Stomach smooth muscle (tissue), 2 donors: ENCODE data around the gene LSM12.

Experiments used
- H3K27ac ChIP-seq: one replicate; pipeline ENCODE4 v1.7.0; 2013; ENCODE audit warnings: mild to moderate bottlenecking, low read length, inconsistent platforms
- H3K27me3 ChIP-seq, 2 donors: one replicate each; pipeline ENCODE4 v1.7.0; 2013; ENCODE audit warnings: low read length in 2 of 2; ENCODE audit not compliant: insufficient read depth in 2 of 2, control insufficient read depth in 1 of 2
- H3K36me3 ChIP-seq, 2 donors: one replicate each; pipeline ENCODE4 v1.7.0; 2013; ENCODE audit warnings: low read length in 2 of 2; ENCODE audit not compliant: control insufficient read depth in 2 of 2, insufficient read depth in 2 of 2
- H3K4me1 ChIP-seq: one replicate; pipeline ENCODE4 v1.7.0; 2013; ENCODE audit warnings: low read length; ENCODE audit not compliant: control insufficient read depth, insufficient read depth
- H3K4me3 ChIP-seq, 2 donors: one replicate each; pipeline ENCODE4 v1.7.0; 2013; ENCODE audit warnings: low read length in 2 of 2
- H3K9ac ChIP-seq, 2 donors: one replicate each; pipeline ENCODE4 v1.7.0; 2013; ENCODE audit warnings: low read length in 2 of 2, mild to moderate bottlenecking in 1 of 2
- H3K9me3 ChIP-seq, 2 donors: one replicate each; pipeline ENCODE4 v1.7.0; 2013; ENCODE audit warnings: low read length in 2 of 2; ENCODE audit not compliant: control insufficient read depth in 2 of 2
- donor health status: healthy.
- donor health status: Pancreatic carcinoma.

Gene LSM12

GRCh38 chr17:44094701-44095387 lies 28.4 kb upstream of the LSM12 start:
- H3K9ac ChIP-seq, result peak overlapping the region in 1 of 2 donors; percentile 72
- H3K36me3 ChIP-seq, result peaks cover 23 to 29% of the 10 kb centered on the region in 2 donors
- peak overlapping the region; percentile 57 to 69 for H3K4me3 ChIP-seq
- H3K9me3 ChIP-seq, result no peaks in the 10 kb centered on the region
- no peaks in the 10 kb centered on the region for H3K27me3 ChIP-seq
- peaks cover 30% of the 10 kb centered on the region for H3K4me1 ChIP-seq
- H3K27ac ChIP-seq, result peak overlapping the region; percentile 76

GRCh38 chr17:44093231-44093900 lies 26.9 kb upstream of the LSM12 start:
- Histone ChIP-seq H3K4me1 (peaks cover 27% of the 10 kb centered on the region), H3K27me3 (no peaks in the 10 kb centered on the region), H3K4me3 (no peak overlapping the region), H3K36me3 (peaks cover 31 to 34% of the 10 kb centered on the region in 2 donors), H3K27ac (no peak overlapping the region), H3K9me3 (no peaks in the 10 kb centered on the region), H3K9ac (no peak overlapping the region)

DNA sequence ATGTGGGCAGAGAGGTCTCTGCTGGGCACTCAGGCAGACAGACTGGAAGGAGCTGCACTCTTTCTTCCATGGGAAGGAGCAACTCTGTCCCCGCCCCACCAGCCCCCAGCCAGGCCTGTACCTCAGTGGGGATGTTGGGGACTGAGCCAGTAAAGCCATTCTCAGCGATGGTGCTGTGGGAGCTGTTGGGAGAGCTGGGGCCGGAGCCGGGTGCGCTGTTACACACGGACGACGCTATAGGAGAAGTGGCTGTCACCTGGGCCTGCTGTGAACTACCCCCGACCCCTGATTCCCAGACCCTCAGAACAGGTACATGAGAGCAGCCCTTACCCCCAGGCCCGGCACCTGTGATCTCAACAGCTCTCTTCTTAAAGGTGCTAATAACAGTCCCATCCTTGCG lies 25.6 kb upstream of the LSM12 start:
- H3K4me1 ChIP-seq, result peaks cover 22% of the 10 kb centered on the region
- no peak overlapping the region for H3K27ac ChIP-seq
- H3K4me3 ChIP-seq, result no peak overlapping the region
- no peaks in the 10 kb centered on the region for H3K9me3 ChIP-seq
- H3K36me3 ChIP-seq, result peaks cover 36 to 37% of the 10 kb centered on the region in 2 donors
- H3K27me3 ChIP-seq, result no peaks in the 10 kb centered on the region
- no peak overlapping the region for H3K9ac ChIP-seq

DNA sequence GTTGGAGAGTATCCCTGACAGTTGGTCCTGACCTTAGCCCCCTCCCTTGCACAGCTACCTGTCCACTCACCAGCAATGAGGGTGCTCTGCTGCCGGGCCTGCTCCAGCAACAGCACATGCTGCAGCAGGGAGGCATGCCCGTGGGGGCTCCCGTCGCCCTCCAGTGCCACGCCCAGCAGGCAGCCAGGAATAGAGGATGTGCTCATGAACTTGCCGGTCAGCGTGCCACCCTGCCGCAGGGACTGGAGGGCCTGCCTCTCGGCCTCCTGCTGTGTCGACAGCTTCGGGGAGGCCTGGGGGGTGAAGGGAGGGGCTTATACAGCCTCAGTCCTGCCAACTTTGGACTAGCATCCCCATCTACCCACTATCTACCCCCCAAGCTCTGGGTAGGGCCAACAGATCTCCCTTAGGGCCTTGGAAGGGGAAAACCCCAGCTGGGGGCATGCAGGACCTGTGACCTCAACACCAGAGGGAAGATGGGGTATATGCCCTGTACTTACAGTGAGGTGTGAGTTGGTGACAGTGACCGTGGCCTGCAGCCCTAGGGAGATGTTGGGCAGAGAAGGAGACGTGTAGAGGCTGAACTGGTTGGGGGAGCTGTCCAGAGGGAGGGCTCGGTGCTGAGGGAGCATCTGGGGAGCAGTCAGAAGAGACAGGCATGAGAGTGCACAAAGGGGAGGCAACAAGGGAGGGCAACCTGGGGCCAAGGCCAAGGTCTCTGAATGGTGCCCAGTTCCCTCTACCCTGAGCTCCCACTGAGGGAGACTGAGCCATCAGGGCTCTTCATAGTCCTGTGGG lies 24.9 kb upstream of the LSM12 start:
- H3K27ac ChIP-seq, result no peak overlapping the region
- H3K4me3 ChIP-seq, result no peak overlapping the region
- no peak overlapping the region for H3K9ac ChIP-seq
- H3K36me3 ChIP-seq, result peaks cover 36 to 38% of the 10 kb centered on the region in 2 donors
- H3K27me3 ChIP-seq, result no peaks in the 10 kb centered on the region
- peaks cover 19% of the 10 kb centered on the region for H3K4me1 ChIP-seq
- H3K9me3 ChIP-seq, result no peaks in the 10 kb centered on the region

DNA sequence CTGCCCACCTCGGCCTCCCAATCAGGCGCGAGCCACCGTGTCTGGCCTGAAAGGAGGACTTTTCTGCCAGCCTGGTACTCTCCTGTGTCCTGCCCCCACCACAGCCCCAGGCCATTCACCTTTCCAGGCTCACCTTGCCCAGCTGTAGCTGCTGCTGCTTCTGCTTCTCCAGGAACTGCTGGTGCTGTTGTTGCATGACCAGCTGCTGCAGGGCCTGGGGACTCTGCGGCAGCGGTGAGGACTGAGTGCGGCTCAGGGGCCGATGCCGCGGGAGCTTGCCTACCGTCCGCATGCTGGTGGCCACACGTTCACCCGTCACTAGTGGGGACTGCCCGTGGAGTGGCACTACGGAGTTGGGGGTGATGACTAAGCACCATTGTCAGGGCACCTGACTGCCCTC lies 21.8 kb upstream of the LSM12 start:
- peaks cover 52 to 61% of the 10 kb centered on the region in 2 donors for H3K36me3 ChIP-seq
- no peaks in the 10 kb centered on the region for H3K27me3 ChIP-seq
- no peak overlapping the region for H3K4me3 ChIP-seq
- H3K9ac ChIP-seq, result no peak overlapping the region
- no peaks in the 10 kb centered on the region for H3K9me3 ChIP-seq
- H3K4me1 ChIP-seq, result peaks cover 10% of the 10 kb centered on the region
- no peak overlapping the region for H3K27ac ChIP-seq

DNA sequence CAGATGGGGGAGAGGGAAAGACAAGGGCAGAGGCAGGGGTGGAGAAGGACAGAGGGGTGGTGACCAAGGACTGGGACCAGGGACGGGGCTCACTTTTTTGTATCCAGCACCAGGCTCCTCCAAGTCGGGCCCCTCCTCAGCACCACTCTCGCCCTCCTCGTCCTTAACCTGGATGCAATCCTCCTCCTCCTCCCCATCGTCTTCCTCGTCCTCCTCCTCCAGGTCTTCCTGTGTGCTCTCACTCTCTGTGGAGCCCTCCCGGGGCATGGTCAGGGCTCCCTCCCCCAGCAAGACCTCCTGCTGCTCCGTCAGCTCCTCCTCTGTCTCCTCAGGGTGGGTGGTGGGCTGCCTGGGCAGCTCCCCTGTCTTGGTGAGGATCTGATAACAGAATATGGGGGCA lies 20.8 kb upstream of the LSM12 start:
- Histone ChIP-seq H3K4me3 (no peak overlapping the region), H3K9me3 (no peaks in the 10 kb centered on the region), H3K9ac (peak overlapping the region in 1 of 2 donors; percentile 21), H3K36me3 (peaks cover 51 to 63% of the 10 kb centered on the region in 2 donors), H3K4me1 (peaks cover 10% of the 10 kb centered on the region), H3K27ac (no peak overlapping the region), H3K27me3 (no peaks in the 10 kb centered on the region)

- Histone ChIP-seq H3K27ac (peak overlapping the region; percentile 18), H3K9me3 (no peaks in the 10 kb centered on the region), H3K4me3 (no peak overlapping the region), H3K4me1 (peaks cover 10% of the 10 kb centered on the region), H3K9ac (peak overlapping the region in 1 of 2 donors; percentile 21), H3K27me3 (no peaks in the 10 kb centered on the region), H3K36me3 (peaks cover 48 to 63% of the 10 kb centered on the region in 2 donors)
Observed at GRCh38 chr17:44086364-44087311, 20.2 kb upstream of the LSM12 start.

DNA sequence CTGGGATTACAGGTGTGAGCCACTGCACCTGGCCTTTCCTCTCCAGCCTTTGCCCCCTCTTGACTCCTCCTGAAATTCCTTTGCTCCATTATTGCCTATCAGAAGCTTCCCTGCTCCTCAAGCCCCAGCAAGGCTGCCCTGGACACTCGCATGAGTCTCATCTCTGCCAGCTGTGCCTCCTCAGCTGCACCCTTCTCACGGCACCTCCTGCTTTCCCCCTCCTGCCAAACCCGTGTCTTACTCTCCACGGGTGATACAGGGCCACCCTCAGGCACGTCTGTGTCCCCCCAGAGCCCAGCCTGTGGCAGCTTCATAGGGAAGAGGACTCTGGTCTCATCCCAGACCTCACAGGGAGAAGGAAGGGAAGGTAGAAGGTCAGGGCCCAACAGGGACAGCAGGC lies 19.4 kb upstream of the LSM12 start:
- Histone ChIP-seq H3K9me3 (no peaks in the 10 kb centered on the region), H3K4me1 (peaks cover 10% of the 10 kb centered on the region), H3K36me3 (peaks cover 41 to 57% of the 10 kb centered on the region in 2 donors), H3K27me3 (no peaks in the 10 kb centered on the region), H3K9ac (no peak overlapping the region), H3K4me3 (no peak overlapping the region), H3K27ac (peak overlapping the region; percentile 18)

- H3K36me3 ChIP-seq, result peaks cover 50 to 66% of the 10 kb centered on the region in 2 donors
Observed at GRCh38 chr17:44084921-44085320, 18.4 kb upstream of the LSM12 start.

GRCh38 chr17:44084131-44084538 lies 17.7 kb upstream of the LSM12 start:
- peaks cover 10% of the 10 kb centered on the region for H3K4me1 ChIP-seq
- H3K4me3 ChIP-seq, result no peak overlapping the region

More at GRCh38 chr17:44084921-44085320, 18.4 kb upstream of the LSM12 start:
- Histone ChIP-seq H3K4me1 (peaks cover 10% of the 10 kb centered on the region), H3K4me3 (no peak overlapping the region), H3K27me3 (no peaks in the 10 kb centered on the region), H3K9me3 (no peaks in the 10 kb centered on the region), H3K9ac (no peak overlapping the region), H3K27ac (no peak overlapping the region)

More at GRCh38 chr17:44084131-44084538, 17.7 kb upstream of the LSM12 start:
- H3K27ac ChIP-seq, result no peak overlapping the region
- H3K27me3 ChIP-seq, result no peaks in the 10 kb centered on the region
- H3K36me3 ChIP-seq, result peaks cover 50 to 69% of the 10 kb centered on the region in 2 donors
- H3K9me3 ChIP-seq, result no peaks in the 10 kb centered on the region
- H3K9ac ChIP-seq, result no peak overlapping the region
